HL-60/S4 treated with retinoic acid at 250 ng/mL for 4 days and 3 days (cell line): ENCODE results near the gene CEP57L1.

ENCODE experiments used
- in situ Hi-C: fragments of 300-500 bp; cut with MboI; formaldehyde crosslinking; loops from 2 replicates; pipeline ENCODE4 v1.7.0; 2022; ENCODE audit warnings: low sequenced_read_pairs

Gene CEP57L1

GRCh38 chr6:109165392-109165974 lies 70.2 kb downstream of the CEP57L1 start:
- in situ Hi-C loops, result no loop called here

- in situ Hi-C loops, result no loop called here
Measured at GRCh38 chr6:109166673-109167072, 71.4 kb downstream of the CEP57L1 start.

- in situ Hi-C loops, result no loop called here
Measured at GRCh38 chr6:109167562-109167961, 72.3 kb downstream of the CEP57L1 start.

- in situ Hi-C loops, result no loop called here
Measured at GRCh38 chr6:109170333-109170732, 75.0 kb downstream of the CEP57L1 start.

GRCh38 chr6:109172101-109172746 lies 76.9 kb downstream of the CEP57L1 start:
- in situ Hi-C loops, result no loop called here

GRCh38 chr6:109174916-109175315 lies 79.6 kb downstream of the CEP57L1 start:
- in situ Hi-C loops, result loop anchor here (25.0 kb wide), 1 partner anchor 862 kb away; no protein-coding TSS in a partner anchor

- in situ Hi-C loops, result loop anchor here (25.0 kb wide), 1 partner anchor 858 kb away; no protein-coding TSS in a partner anchor
Measured at GRCh38 chr6:109178921-109179320, 83.6 kb downstream of the CEP57L1 start.

GRCh38 chr6:109179507-109179906 lies 84.2 kb downstream of the CEP57L1 start:
- in situ Hi-C loops, result loop anchor here (25.0 kb wide), 1 partner anchor 858 kb away; no protein-coding TSS in a partner anchor

GRCh38 chr6:109182578-109182977 lies 87.3 kb downstream of the CEP57L1 start:
- in situ Hi-C loops, result loop anchor here (25.0 kb wide), 1 partner anchor 855 kb away; no protein-coding TSS in a partner anchor

- in situ Hi-C loops, result loop anchor here (25.0 kb wide), 1 partner anchor 854 kb away; no protein-coding TSS in a partner anchor
Measured at GRCh38 chr6:109183109-109183650, 87.9 kb downstream of the CEP57L1 start.

- in situ Hi-C loops, result loop anchor here (25.0 kb wide), 1 partner anchor 853 kb away; no protein-coding TSS in a partner anchor
Measured at GRCh38 chr6:109184638-109185037, 89.3 kb downstream of the CEP57L1 start.

- in situ Hi-C loops, result loop anchor here (25.0 kb wide), 1 partner anchor 851 kb away; no protein-coding TSS in a partner anchor
Measured at GRCh38 chr6:109186012-109186411, 90.7 kb downstream of the CEP57L1 start.

GRCh38 chr6:109187399-109188114 lies 92.2 kb downstream of the CEP57L1 start:
- in situ Hi-C loops, result loop anchor here (25.0 kb wide), 1 partner anchor 850 kb away; no protein-coding TSS in a partner anchor

- in situ Hi-C loops, result loop anchor here (25.0 kb wide), 1 partner anchor 849 kb away; no protein-coding TSS in a partner anchor
Measured at GRCh38 chr6:109188115-109188411, 92.8 kb downstream of the CEP57L1 start.

- in situ Hi-C loops, result loop anchor here (25.0 kb wide), 1 partner anchor 846 kb away; no protein-coding TSS in a partner anchor
Measured at GRCh38 chr6:109191368-109191767, 96.1 kb downstream of the CEP57L1 start.

GRCh38 chr6:109192865-109193264 lies 97.6 kb downstream of the CEP57L1 start:
- in situ Hi-C loops, result loop anchor here (25.0 kb wide), 1 partner anchor 844 kb away; no protein-coding TSS in a partner anchor

GRCh38 chr6:109194880-109195279 lies 99.6 kb downstream of the CEP57L1 start:
- in situ Hi-C loops, result loop anchor here (25.0 kb wide), 1 partner anchor 842 kb away; no protein-coding TSS in a partner anchor

- in situ Hi-C loops, result loop anchor here (25.0 kb wide), 1 partner anchor 840 kb away; no protein-coding TSS in a partner anchor
Measured at GRCh38 chr6:109197061-109197460, 101.8 kb downstream of the CEP57L1 start.

- in situ Hi-C loops, result no loop called here
Measured at GRCh38 chr6:109202409-109203264, 107.3 kb downstream of the CEP57L1 start.

GRCh38 chr6:109204511-109204910 lies 109.2 kb downstream of the CEP57L1 start:
- in situ Hi-C loops, result no loop called here
